HG03439 (cell line): ENCODE data around the gene SMIM10.
"Not testable (repeated sequence)": the region's sequence is repeated elsewhere in the genome, so short reads cannot be mapped to it uniquely, and the experiment has no call there.

Experiments used
- ATAC-seq: cut with Tn5 transposase; IDR thresholded peaks from one replicate; pipeline ENCODE4 v1.9.1; 2021; ENCODE audit warnings: mild to moderate bottlenecking, moderate library complexity; ENCODE audit not compliant: unreplicated experiment

The SMIM10 gene

GRCh38 chrX:134990801-134991481 lies at the start of gene SMIM10:
SMIM10 (plus strand) TSS chrX:134990991; CDS start chrX:134991096, 105 bp downstream.
- no peak for ATAC-seq

GRCh38 chrX:134946364-134946763 lies 44.4 kb upstream of the SMIM10 start:
- not testable (repeated sequence) for ATAC-seq

DNA sequence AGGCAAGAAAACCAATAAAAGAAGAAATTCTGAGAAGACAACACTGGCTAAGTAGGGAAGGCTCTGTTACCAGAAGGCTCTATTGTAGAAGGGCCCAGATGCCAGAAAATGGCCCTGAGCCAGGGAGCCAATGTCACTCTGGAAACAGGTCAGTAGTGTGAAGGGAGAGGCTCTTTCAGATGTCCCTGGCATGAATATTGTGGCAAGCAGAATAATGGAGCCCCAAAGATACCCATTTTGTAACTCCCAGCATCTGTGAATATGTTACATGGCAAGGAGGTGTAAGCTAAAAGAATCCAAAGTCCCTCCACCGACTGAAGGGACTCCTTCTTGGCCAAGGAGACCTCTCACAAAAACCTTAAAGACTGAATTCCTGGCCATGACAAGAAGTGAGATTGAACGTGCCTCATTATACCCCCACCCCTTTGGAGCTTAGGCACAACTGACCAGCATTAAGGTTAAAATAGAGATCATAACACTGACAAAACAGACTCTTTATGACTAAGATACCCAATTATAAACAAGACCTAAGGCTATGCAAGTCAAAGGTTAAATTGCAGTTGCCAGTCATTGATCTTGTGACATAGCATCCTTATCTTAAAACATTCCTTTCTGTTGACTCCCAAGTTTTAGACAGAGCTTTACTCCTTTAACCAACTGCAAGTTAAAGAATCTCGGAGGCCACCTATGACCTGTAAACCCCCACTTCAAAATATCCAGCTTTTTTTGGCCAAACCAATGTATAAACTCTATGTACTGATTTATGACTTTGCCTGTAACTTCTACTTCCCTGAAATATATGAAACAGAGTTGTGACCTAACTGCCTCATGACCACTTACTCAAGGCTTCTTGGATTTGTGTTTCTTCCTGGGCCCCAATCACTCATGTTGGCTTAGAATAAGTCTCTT lies 42.2 kb upstream of the SMIM10 start:
- no peak for ATAC-seq

GRCh38 chrX:134949271-134949670 lies 41.5 kb upstream of the SMIM10 start:
- no peak for ATAC-seq

- no peak for ATAC-seq
Measured at GRCh38 chrX:134957836-134958235, 33.0 kb upstream of the SMIM10 start.

DNA sequence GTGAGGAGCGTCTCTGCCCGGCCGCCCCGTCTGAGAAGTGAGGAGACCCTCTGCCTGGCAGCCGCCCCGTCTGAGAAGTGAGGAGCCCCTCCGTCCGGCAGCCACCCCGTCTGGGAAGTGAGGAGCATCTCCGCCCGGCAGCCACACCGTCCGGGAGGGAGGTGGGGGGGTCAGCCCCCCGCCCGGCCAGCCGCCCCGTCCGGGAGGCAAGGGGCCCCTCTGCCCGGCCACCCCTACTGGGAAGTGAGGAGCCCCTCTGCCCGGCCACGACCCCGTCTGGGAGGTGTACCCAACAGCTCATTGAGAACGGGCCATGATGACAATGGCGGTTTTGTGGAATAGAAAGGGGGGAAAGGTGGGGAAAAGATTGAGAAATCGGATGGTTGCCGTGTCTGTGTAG lies 30.4 kb upstream of the SMIM10 start:
- not testable (repeated sequence) for ATAC-seq

- ATAC-seq, result no peak
Measured at GRCh38 chrX:134963041-134963440, 27.8 kb upstream of the SMIM10 start.

DNA sequence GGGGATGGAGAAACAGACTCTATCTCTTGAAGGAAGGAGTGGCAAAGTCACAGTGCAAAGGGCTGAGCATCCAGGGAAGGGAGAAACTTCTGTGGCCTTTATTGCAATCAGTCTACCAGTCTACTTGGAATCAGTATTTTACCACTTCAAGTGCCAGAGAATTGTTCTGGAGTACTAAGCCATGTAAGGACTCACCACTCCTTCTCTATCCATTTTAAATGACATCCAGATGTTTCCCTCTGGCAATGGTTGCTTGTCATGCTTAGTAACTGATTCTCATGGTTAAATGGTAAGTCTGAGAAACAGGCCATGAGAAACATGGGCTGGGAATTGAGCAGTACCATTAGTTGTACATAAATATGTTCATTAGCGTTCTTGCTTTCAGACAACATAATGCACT lies 21.1 kb upstream of the SMIM10 start:
- no peak for ATAC-seq

- ATAC-seq, result no peak
Measured at GRCh38 chrX:134971926-134972325, 18.9 kb upstream of the SMIM10 start.

DNA sequence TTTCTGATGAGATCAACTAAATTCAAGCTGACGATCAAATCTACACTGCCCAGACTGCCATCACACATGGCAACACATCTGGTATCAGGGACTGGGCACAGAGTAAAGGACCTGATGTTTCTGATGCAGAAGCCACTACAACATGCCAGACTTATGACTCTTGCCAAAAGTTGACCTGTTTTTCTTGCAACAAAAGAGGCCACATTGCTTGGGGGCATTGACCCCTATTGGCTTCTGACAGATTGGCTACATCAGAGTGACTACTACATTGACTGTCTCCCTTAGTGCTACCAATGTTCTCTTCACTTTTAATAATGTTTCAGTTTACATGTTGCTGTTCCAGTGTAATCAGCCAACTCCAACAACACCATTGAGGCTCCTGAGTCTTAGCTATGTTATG lies 15.3 kb upstream of the SMIM10 start:
- ATAC-seq, result no peak

DNA sequence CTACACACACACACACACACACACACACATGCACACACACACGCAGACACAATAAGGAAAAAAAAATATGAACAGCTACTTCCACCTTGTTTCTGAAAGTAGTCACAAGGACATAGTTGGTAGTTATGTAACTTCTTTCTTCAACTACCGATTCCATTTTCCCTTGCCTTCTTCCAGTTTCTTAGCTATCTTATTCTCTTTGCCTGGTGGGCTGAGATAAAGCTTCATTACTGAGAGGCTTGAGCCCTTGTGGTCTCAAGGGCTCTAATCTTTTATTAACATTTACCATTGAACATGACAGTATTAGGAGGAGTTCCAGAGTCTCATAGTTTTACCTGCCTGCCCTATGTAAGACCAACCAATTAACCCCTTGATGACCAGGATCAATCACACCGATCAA lies 8.9 kb upstream of the SMIM10 start:
- ATAC-seq, result no peak

- ATAC-seq, result no peak
Measured at GRCh38 chrX:134982748-134983147, 8.0 kb upstream of the SMIM10 start.

GRCh38 chrX:134985479-134985878 lies 5.3 kb upstream of the SMIM10 start:
- no peak for ATAC-seq

DNA sequence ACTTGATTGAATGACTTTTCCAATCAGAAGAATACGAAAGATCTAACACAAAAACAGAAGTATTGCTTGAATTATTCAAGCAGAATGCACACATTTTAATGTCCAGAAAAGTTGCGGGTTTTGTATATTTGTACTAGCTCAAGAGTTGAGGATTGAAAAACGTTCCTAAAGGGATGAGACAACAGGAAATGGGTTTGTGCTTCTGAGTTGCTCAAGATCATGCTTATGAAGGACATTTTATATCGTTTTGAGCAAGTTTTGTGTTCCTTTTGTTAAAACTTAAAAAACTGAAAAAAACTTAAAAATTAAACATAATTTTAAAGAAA lies 353 bp upstream of the SMIM10 start:
- ATAC-seq, result no peak

- no peak for ATAC-seq
Measured at GRCh38 chrX:134997646-134998045, 6.9 kb downstream of the SMIM10 start.

DNA sequence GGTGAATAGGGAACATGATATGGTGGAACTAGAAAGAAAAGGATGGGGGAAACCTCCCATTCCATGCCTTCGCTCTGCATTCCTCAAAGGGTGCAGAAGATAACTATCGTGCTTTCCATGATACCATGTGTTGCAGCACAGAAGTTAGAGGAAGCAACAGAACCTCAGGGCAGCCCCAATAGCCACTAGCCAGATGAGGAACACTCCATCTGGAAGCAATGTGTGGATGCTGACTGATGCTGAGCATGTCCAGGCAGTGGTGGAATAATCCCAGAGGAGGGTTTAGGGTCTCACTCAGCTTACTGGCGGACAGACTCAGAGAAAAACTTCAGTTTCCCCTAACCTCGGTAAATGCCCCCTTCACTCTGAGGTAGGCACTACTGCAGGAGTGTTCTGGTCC lies 7.5 kb downstream of the SMIM10 start:
- no peak for ATAC-seq

DNA sequence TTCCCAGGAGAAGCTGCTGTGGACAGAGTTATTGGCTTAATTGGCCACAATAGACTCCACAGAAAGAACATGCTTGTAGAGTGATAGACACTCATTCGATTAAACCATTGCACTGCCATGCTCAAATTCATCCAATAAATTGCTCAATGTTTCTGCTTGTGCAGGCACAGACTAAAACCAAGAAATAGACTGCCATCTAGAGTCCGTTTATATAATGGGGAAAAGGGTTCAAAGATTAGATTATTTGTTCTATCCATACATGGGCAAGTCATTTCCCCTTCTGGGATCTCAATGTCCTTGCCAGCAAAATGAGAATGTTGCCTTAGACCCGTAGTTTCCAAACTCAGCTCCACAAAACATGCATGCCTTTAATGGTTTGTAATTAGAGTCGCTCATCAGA lies 8.7 kb downstream of the SMIM10 start:
- no peak for ATAC-seq

- ATAC-seq, result no peak
Measured at GRCh38 chrX:135000516-135000915, 9.7 kb downstream of the SMIM10 start.

- ATAC-seq, result peak; percentile 96
Measured at GRCh38 chrX:135003876-135004623, 13.3 kb downstream of the SMIM10 start.

DNA sequence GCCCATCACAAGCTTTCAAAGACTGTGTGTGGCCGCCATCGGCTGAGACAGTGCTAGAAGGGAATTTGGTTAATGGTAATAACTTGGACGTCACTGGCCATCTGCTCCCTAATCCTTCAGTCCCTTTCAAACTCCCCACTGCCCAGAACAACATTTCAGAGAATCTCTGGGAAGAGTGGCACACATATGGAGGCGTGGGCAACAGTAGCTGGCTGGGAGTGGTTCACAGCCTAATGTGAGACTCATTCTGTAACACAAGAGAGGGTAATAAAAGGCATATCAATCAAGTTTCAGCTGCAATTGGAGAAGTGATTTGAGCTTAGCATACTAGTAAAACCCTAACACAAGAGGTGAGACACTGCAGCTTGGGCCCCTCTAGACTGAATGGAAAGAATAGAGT lies 15.4 kb downstream of the SMIM10 start:
- ATAC-seq, result no peak

DNA sequence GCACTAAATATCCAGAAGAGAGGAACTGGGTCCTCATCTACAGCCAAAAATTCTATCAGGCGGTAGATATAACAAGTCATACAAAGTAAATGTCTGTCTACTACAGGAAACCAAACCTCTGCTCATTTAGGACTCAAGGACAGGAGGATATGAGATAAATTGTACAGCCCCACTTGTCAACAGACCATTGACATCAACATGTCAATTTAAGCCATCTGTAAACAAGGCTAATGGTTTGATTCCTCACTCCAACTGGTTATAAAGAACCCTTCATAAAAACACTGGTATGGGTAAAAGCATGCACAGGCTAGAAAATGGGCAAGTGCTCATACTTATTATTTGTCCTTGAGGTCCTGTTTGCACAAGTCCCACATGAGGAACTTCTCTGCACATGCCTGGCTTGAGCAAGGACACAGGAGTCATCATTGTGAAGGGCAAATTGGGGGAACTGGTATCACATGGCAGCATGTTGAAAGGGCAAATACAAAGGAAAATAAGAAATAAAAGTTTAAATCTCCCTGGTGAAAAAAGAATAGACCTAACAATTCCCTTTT lies 18.3 kb downstream of the SMIM10 start:
- ATAC-seq, result no peak
